G401 (cell line): ENCODE data around the gene GNAL. TPM values are rescaled to one million over a fixed set of nuclear protein-coding genes. Genes with fewer than 3 reads are reported as not detected.
"Not testable (repeated sequence)": the region's sequence is repeated elsewhere in the genome, so short reads cannot be mapped to it uniquely, and the experiment has no call there.

Experiments
- DNase-seq: peaks from one replicate; pipeline ENCODE4 v3.0.0-alpha.2; 2015; ENCODE audit warnings: low spot score
- in situ Hi-C: cut with HindIII; loops from 2 replicates; pipeline ENCODE4 v1.10.0; 2016; ENCODE audit warnings: low sequenced_read_pairs, mixed read lengths
- total RNA-seq: library from RNA; depleted of rRNA; stranded (reverse); fragments of >200 nt; shearing (Covaris generic); gene quantifications from 2 replicates; pipeline ENCODE4 v1.2.3, GENCODE V29; 2014

GNAL gene
- total RNA-seq, 1 experiment from 2014 or later = 2.1 TPM

DNA sequence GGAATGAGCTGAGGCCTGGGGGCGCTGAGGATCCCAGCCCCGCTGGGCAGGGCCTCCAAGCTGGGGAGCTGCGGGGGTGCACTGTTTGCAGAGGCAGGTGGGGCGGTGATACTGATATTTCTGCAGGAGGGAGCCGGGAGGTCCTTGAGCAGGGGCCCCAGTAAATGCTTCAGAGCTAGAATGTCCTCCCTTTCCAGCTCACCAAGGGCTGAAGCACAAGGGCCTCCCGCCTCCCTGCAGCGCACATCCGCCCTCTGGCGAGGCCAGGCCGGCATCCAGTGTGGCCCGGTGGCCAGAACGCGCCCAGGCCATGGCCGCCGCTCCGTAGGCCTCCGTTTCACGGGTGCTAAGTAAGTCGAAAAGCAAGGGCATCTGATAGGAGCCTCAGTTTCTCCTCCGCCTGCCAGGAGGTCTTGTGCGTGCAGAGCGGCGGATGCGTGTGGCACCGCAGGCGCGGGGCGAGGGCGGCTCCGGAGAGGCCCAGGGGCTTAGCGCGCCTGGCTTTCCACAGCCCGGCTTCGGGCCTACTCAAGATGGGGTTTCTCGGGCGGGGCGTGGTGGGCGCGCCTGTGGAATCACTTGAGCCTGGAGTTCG lies 132.7 kb downstream of the GNAL start:
- in situ Hi-C loops = no loop called here
- DNase-seq = no peak

DNA sequence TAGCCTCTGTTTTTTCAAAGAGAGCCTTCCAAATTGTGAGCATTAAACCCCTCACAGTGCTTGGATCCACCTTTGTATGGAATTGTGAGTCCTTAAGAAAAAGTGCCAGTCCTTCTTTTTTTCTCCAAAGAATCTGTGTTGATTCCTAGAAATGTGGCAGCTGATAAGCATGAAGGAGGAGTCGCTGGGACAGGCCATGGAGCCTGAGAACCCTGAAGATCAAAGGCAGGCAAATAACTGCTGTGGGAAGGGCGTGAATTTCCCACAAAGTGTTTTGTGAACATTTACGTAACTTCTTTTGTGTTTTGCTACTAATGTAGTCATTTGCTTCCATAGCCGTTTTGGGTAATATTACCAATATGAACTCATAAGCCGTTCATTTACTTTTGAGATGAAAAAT lies 134.5 kb downstream of the GNAL start:
- in situ Hi-C loops = no loop called here
- DNase-seq = no peak

DNA sequence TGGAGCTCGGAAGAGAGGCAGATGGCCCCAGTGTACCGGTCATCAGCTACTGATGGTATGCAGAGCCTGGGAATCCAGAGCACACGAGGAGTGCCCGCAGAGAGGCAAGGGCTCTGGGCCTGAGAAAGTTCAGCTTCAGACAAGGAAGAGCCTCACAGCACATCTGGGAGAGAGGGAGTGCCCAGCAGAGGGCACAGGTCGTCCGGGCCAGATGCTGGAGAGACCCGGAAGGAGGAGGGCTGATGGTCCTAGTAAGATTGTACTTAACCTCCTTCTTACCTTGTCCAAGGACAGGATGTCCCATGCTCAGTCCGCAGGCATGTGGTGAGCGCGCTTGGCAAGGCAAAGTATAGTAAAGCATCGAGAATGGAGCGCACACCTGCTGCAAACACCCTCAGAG lies 137.8 kb downstream of the GNAL start:
- no peak for DNase-seq
- in situ Hi-C loops = no loop called here

DNA sequence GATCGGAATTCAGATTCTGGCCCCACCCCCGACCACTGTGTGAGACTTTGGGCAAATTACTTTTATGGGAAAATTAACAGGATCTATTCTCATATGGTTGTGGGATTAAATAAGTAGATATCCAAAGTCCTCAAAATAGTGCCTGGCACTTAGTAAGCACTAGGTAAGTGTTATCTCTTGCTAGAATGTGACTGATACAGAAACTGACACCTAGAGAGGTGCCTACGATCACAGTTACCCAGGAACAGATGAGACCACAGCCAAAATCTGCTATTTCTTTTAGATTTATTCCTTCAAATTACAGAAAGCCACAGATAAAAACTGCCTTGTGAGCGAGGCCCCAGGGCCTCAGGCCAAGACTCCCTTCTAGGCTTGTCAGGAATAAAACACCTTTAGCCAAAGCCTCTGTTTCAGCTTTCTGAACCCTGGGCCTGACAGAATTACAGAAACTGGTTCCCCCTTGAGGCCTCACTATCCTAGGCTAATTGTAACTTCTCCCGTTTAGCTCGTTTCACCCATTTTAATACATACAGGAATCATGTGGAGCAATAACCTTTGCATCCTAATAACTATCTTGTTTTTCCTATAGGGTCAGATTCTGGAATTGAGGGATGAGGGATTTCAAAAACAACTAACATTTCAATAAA lies 139.8 kb downstream of the GNAL start:
- in situ Hi-C loops = no loop called here
- DNase-seq = no peak

DNA sequence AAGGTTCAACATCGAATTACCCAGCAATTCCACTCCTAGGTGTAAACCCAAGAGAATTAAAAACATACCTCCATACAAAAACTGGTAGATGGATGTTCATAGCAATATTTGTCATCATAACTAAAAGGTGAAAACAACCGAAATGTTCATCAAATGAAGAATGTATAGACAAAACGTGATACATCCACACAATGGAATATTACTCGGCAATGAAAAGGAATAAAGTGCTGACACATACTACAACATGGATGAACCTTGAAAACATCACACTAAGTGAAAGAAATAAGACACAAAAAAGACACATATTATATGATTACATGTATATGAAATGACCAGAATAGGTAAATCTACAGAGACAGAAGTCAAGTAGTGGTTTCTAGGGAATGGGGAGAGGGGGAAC lies 141.5 kb downstream of the GNAL start:
- DNase-seq = no peak
- in situ Hi-C loops = no loop called here

DNA sequence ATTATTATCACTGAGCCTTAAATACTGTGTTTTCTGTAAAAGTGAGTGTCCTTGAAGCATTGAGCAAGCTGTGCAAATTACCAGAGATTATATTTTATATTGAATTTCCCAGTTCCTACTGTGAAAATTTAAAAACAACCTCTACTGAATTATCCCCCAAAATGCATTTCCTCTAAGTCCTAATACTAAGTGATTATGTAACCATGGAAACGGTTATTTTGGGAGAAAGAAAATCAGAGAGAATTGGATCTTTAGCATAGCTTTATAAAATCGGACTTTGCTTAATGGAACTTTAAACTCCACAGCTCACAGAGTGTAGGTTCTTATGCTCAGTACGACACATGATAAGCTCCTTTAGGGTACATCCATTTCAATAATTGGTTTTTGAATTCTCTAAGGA lies 142.9 kb downstream of the GNAL start:
- in situ Hi-C loops = no loop called here
- DNase-seq = no peak

DNA sequence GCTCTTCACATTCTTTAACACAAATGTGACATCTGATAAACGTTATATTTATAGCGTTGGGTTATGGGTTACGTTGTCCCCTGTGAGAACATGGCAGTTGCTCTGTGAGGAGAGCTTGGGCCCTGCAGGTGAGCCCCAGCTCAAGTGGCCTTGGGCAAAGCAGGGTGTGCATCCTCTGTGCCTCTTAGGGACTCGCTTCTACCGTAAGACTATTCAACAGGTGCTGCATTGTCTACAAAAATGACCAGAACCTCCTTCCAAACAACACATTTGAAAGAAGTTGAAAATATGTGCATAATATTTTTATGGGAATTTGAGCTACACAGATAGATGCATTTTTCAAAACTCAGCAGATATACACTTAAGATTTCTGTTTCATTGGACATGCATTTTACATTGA lies 145.7 kb downstream of the GNAL start:
- in situ Hi-C loops = no loop called here
- DNase-seq = no peak

DNA sequence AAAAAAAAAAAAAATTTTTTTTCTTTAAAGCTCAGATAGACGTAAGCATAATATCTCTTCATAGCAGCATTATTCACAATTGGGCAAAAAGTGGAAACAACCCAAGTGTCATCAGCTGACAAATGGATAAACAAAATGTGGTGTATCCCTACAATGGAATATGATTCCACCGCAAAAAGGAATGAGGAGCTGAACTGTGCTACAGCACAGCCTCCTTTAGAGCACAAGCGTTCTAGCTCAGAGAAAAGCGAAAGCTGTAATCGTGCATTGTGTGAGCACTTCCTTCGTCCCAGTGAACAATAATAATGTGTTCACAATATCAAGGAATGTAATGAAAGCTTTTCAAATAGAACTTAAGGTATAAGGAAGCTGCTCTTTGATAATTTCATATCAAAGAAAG lies 150.5 kb downstream of the GNAL start:
- in situ Hi-C loops = no loop called here
- no peak for DNase-seq

DNA sequence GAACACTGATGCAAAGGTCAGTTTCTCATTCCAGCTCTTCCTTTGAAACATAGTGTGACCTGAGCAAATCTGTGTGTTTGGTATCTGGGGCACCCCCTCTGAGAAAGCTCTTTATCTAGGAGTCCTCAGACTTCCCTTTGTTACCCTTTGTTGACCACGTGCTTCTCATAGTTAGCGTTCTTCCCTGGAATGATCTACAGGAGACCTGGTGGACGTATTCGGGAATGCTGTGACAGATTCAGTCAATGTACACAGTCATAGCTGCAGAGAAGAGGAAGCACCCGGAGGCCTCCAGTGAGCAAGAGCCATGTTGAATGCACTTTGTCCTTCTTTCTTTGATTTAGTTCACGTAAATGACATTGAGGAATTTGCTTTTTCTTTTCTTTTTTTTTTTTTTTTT lies 151.4 kb downstream of the GNAL start:
- no peak for DNase-seq
- in situ Hi-C loops = no loop called here

DNA sequence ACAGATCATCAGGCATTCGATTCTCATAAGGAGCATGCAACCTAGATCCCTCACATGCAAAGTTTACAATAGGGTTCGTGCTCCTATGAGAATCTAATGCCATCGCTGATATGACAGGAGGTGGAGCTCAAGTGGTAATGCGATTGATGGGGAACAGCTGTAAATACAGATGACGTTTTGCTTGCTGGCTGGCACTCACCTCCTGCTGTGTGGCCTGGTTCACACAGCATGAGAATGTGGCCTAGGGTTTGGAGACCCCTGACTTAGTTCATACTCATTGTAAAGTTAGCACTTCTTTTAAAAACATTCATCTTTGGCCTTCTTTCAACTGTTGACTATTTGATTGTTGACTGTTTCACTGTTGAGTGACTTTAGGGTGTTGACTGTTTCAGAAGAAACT lies 153.5 kb downstream of the GNAL start:
- DNase-seq = no peak
- in situ Hi-C loops = no loop called here

DNA sequence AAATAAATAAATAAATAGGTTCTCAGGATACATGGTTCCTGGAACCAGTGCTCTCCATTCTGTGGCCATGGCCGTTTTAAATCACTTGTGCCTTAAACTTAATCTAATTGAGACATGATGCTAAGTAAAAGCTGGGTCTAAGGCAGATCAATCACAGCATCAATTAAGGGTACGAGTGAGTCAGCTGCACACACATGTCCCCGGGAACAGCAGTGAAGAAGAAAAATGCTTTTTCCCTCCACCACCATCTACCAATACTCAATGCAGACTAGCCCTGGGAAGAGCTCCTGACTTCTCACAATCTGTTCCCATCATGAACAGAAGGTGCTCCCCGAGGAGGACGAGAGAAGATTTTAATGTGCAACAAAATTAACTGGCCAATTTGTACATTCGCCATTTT lies 155.4 kb downstream of the GNAL start:
- DNase-seq = no peak
- in situ Hi-C loops = no loop called here

DNA sequence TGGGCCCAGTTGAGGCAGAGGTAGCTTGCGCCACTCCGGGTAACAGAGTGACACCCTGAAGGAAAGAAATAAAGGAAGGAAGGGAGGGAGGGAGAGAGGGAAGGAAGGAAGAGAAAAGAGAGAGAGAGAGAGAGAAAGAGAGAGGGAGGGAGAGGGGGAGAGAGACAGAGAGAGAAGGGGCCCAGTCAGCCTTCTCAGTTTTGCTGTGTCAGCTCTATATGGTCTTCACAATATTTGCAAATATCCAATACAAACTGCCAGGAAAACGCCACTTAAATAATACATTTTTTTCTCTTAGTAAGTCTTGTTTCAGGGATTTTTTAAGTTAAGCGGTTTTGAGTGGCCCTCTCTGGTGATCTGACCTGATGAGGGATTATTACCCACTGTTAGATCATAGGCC lies 156.6 kb downstream of the GNAL start:
- in situ Hi-C loops = no loop called here
- DNase-seq = no peak

DNA sequence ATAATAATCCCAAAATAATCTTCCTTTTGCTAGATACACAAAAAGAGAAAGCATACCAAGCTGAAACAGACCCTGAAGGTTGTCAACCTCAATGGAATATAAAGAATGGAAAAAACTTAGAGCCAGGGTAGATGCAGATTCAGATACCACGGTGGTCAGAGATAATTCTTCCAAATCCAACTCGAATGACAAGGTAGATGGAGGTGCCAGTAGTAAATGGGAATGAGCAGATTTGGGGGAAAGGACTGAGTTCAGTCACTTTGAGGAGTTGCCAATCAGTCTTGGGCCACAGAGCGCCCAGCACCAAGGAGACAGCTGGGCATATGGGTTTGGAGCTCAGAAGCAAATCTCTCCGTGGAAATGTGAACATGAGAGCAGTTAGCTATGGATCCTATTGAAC lies 158.7 kb downstream of the GNAL start:
- no peak for DNase-seq

DNA sequence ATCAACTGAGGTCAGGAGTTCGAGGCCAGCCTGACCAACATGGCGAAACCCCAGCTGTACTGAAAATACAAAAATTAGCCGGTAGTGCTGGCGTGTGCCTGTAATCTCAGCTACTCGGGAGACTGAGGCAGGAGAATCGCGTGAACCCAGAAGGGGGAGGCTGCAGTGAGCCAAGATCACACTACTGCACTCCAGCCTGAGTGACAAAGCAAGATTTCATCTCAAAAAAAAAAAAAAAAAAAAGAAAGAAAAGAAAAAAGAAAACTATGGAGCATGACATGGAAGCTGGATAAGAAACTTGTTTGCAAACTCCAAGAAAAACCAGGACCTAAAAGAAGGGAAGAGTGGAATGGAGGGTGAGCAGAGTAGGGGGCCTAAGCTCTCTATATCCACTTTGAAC lies 160.2 kb downstream of the GNAL start:
- in situ Hi-C loops = no loop called here
- no peak for DNase-seq

More for the DNA sequence above, 158.7 kb downstream of the GNAL start:
- in situ Hi-C loops = no loop called here

DNA sequence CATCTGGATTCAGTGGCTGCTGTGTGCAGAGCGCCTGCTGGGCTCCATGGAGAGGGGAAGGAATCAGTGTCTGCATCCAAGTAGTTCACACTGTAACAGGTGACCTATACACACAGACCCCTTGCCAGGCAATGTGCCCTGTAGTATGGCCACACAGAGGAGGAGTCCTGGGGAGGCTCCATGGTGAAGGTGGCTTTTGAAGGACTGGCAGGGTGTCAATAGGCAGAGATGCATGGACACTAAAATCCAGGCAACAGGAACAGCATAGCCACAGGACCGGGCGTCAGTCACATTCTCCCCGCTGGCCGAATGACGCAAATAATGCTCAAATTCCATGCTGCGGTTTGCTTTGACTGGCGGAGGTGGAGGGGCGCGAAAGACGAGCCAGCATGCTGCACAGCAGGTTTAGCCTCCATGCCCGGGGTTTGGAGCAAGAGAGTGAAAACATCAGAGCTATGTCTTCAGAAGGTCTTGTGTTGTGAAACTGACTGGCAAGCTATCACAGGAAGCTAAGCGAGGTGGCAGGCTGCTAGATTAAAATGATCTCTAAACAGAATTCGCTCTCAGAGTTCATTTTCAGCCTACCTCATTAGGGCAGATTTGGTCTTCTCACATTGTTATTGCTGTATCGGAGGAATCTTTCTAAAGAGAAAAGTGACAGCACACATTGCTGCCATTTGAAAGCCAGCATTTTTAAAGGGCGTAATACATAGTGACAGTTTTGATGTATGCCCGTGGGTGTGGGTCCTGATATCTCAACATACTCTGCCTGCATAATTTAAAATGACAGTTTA lies 161.0 kb downstream of the GNAL start:
- in situ Hi-C loops = no loop called here
- DNase-seq = peak; percentile 81

DNA sequence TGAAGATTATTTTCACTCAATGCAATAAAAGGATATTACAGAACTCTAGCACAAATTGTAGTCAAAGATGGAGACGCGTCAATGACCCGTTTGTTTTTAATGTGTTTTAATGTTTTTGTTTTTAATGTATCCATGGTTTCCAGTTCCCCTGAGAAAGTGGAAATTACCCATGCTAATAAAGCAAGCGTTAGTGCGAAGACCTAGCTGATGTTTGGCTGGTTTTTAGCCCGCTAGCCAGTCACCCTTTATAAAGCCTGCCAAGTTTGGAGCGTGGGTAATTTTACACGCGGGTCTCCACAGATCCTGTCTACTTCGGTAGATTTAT lies 161.7 kb downstream of the GNAL start:
- in situ Hi-C loops = no loop called here
- no peak for DNase-seq

DNA sequence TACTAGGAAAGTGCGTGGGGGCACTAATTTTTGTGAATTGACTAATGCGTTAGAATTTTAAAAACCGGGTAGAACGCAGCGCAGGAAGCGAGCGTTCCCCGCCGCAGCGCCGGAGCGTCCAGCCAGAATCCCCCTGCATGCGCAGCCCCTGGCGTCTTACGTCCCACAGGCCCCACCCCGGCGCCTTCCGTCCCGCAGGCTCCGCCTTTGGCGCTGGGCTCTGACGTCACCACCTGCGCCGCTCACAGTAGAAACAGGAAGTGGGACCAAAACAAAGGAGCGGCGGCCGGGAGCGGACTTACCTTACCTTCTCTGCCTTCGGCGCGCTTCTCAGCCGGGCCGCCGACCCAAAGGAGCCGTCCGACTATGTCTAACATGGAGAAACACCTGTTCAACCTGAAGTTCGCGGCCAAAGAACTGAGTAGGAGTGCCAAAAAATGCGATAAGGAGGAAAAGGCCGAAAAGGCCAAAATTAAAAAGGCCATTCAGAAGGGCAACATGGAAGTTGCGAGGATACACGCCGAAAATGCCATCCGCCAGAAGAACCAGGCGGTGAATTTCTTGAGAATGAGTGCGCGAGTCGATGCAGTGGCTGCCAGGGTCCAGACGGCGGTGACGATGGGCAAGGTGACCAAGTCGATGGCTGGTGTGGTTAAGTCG lies 162.2 kb downstream of the GNAL start, which contains the start of gene CHMP1B:
TSS of gene CHMP1B (plus strand) at position 268 of the 660 bp plus-strand sequence. CDS start at position 367, 99 bp downstream.
- in situ Hi-C loops = no loop called here
- DNase-seq = peak; percentile 97

DNA sequence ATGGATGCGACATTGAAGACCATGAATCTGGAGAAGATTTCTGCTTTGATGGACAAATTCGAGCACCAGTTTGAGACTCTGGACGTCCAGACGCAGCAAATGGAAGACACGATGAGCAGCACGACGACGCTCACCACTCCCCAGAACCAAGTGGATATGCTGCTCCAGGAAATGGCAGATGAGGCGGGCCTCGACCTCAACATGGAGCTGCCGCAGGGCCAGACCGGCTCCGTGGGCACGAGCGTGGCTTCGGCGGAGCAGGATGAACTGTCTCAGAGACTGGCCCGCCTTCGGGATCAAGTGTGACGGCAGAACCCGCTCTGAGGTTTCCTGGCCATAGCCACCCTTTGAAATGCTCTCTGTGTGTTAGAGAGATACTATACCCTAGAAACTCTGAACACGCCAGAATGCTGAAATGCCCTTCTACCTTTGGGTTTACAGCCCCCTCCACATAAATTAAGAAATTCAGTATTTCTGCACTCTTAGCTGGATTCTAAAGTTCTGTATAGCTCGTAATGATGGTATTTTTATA lies 162.8 kb downstream of the GNAL start:
- in situ Hi-C loops = no loop called here

DNA sequence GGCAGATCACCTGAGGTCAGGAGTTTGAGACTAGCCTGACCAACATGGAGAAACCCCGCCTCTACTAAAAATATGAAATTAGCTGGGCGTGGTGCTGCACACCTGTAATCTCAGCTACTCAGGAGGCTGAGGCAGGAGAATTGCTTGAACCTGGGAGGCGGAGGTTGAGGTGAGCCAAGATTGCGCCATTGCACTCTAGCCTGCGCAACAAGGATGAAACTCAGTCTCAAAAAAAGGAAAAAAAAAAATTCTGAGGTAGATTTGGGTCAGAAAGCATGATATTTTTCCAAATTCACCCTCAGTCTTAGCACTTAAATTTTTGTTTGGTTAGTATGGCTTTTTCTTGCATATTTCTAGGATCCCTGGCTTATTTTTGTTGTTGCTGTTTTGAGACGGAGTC lies 165.5 kb downstream of the GNAL start:
- DNase-seq, in situ Hi-C loops: not testable (repeated sequence)

More for the DNA sequence above, 162.8 kb downstream of the GNAL start:
- no peak for DNase-seq
